ENCODE data around the gene GP1BB.

DNA sequence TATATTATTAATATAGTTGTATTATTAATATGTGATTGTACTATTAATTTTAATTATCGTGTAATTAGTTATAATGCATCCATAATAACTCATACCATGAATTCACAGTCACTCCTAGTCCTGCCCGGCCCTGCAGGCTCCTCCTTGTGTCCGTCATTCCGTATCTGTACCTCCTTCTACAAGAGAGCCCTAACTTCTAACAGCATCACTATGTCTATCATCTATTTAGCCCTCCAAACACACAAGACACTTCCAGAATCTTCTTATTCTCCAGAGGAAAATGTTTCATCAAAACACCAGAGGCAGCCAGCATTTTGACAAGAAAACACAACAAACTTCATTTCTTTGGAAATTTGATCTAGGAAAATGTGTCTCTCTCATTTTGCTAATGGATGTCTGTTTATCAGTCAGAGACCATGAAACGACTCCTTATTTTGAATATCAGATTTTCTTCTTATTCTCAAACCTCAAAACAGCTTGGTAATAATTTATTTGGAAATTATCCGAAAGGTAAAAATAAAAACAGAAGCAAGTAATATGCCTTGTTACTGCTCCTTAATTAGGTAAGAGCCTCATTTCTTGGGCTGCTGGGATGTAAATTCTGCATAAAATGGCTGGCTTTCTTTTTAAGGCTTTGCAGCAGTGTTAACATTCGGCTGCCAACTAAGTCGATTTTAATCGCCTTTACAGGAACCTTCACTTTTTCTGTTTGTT, 32.2 kb upstream of the GP1BB start:
- TF ChIP-seq FOXM1 (IDR thresholded peaks at IDR 0.05; ENCODE audit: borderline replicate concordance, low read depth) (no peak), EGR1 (IDR thresholded peaks at IDR 0.05) (no peak), TAF1 (IDR thresholded peaks at IDR 0.05; ENCODE audit: low read depth) (no peak)
